ENCODE data around the gene FBXL16. TPM values are rescaled to one million over a fixed set of nuclear protein-coding genes. Genes with fewer than 3 reads are reported as not detected.
A peak's percentile ranks its signal among the peaks of the same experiment; 100 is the strongest.

FBXL16 gene
- total and polyA plus RNA-seq, 2 of the 13 experiments (the other 11 are each of a cell fraction or from before 2014, with no cell fraction given), result 0.22 to 2.0 TPM

GRCh38 chr16:695355-696089 lies 10.1 kb downstream of the FBXL16 start (continued):
- TF ChIP-seq AGO1 (IDR thresholded peaks at IDR 0.05; ENCODE audit: low read depth, low read length, poor library complexity, severe bottlenecking), result no peak
- no peak for TF ChIP-seq SIX1 (CRISPR knock-in tag; IDR thresholded peaks at IDR 0.05; ENCODE audit: borderline replicate concordance)
- TF ChIP-seq ZNF256 (CRISPR knock-in tag; conservative IDR thresholded peaks at IDR 0.05), result no peak
- no peak for TF ChIP-seq ZNF674 (CRISPR knock-in tag; IDR thresholded peaks at IDR 0.05; ENCODE audit: low read depth)
- TF ChIP-seq SAP130 (CRISPR knock-in tag; IDR thresholded peaks at IDR 0.05; ENCODE audit: low read depth), result no peak; the same call in 1 of the 2 replicates
- TF ChIP-seq HNRNPL (IDR thresholded peaks at IDR 0.05; ENCODE audit: low read depth, low read length), result no peak
- 0 out of 2 replicates have a peak, but pooled peaks have one; percentile 78 for TF ChIP-seq CHCHD3 (CRISPR knock-in tag; IDR thresholded peaks at IDR 0.05)
- no peak for TF ChIP-seq EP300 (IDR thresholded peaks at IDR 0.05; ENCODE audit: low read depth in 2 of 2, low read length in 2 of 2)
- 0 out of 2 replicates have a peak, but pooled peaks have one; percentile 36 for TF ChIP-seq EP300 (CRISPR knock-in tag; IDR thresholded peaks at IDR 0.05; ENCODE audit: borderline replicate concordance)
- TF ChIP-seq ZNF234 (CRISPR knock-in tag; conservative IDR thresholded peaks at IDR 0.05), result no peak
- no peak; a peak in 1 of 4 replicates for TF ChIP-seq KLF16 (CRISPR knock-in tag; IDR thresholded peaks at IDR 0.05)
- no peak for TF ChIP-seq SMARCC2 (IDR thresholded peaks at IDR 0.05)
- TF ChIP-seq RFXAP (CRISPR knock-in tag; IDR thresholded peaks at IDR 0.05; ENCODE audit: borderline replicate concordance), result no peak
- no peak for TF ChIP-seq ZNF562 (CRISPR knock-in tag; IDR thresholded peaks at IDR 0.05; ENCODE audit: borderline replicate concordance)
- no peak for TF ChIP-seq PHF21A (CRISPR knock-in tag; IDR thresholded peaks at IDR 0.05)
- no peak for TF ChIP-seq ZNF235 (CRISPR knock-in tag; IDR thresholded peaks at IDR 0.05; ENCODE audit: borderline replicate concordance)
- TF ChIP-seq ZBTB33 (CRISPR knock-in tag; IDR thresholded peaks at IDR 0.05), result no peak; the same call in 1 of the 2 replicates
- no peak for TF ChIP-seq ZSCAN22 (CRISPR knock-in tag; IDR thresholded peaks at IDR 0.05)
- TF ChIP-seq ZBTB46 (CRISPR knock-in tag; IDR thresholded peaks at IDR 0.05; ENCODE audit: borderline replicate concordance), result no peak
- no peak for TF ChIP-seq ZFP90 (CRISPR knock-in tag; IDR thresholded peaks at IDR 0.05; ENCODE audit: borderline replicate concordance)
- no peak for TF ChIP-seq TBL1XR1 (IDR thresholded peaks at IDR 0.05; ENCODE audit: borderline replicate concordance, low read length, partially characterized antibody)
- TF ChIP-seq HDAC1 (CRISPR knock-in tag; IDR thresholded peaks at IDR 0.05), result no peak
- no peak for TF ChIP-seq MAZ (IDR thresholded peaks at IDR 0.05; ENCODE audit: borderline replicate concordance, low read depth, low read length)
- TF ChIP-seq MAZ (CRISPR knock-in tag; IDR thresholded peaks at IDR 0.05; ENCODE audit: low read depth), result peak; percentile 62; the same call in 1 of the 2 replicates
- no peak; the same call in 1 of the 2 replicates for TF ChIP-seq RARA (CRISPR knock-in tag; IDR thresholded peaks at IDR 0.05)
- TF ChIP-seq PAF1 (CRISPR knock-in tag; IDR thresholded peaks at IDR 0.05), result no peak
- no peak for TF ChIP-seq ZBTB21 (CRISPR knock-in tag; IDR thresholded peaks at IDR 0.05)
- TF ChIP-seq KLF11 (CRISPR knock-in tag; IDR thresholded peaks at IDR 0.05), result no peak
